GM12878 (cell line): ENCODE data around the gene REPS1. TPM values are rescaled to one million over a fixed set of nuclear protein-coding genes. Genes with fewer than 3 reads are reported as not detected.

ENCODE experiments used
- ATAC-seq: fragments of 200-7000 bp; cut with Tn5 transposase; 3 replicates; pipeline ENCODE4 v1.9.1; 2020; ENCODE audit warnings: mild to moderate bottlenecking, moderate library complexity
- BruUV-seq: library from RNA; stranded (reverse); fragments of 400-500 nt; replicated peaks from 2 replicates; lab custom pipeline; 2021; lab: Mats Ljungman, UMichigan
- CTCF ChIA-PET: fragments of 300-600 bp; sonication (Branson Sonifier 250); formaldehyde crosslinking; extraction: SDS; loops from one replicate; lab custom pipeline; 2021; ENCODE audit warnings: inconsistent platforms; lab: Yijun Ruan, JAX
- POLR2A ChIA-PET: fragments of 350-600 bp; formaldehyde crosslinking; extraction: SDS; loops from one replicate; lab custom pipeline; 2021; ENCODE audit warnings: inconsistent platforms; lab: Charles Lee
- RAD21 ChIA-PET: fragments of 300-600 bp; sonication (Branson Sonifier 250); formaldehyde crosslinking; loops from one replicate; lab custom pipeline; 2023; ENCODE audit warnings: antibody characterized with exemption; ENCODE audit not compliant: unreplicated experiment; lab: Charles Lee
- SMC1A ChIA-PET: fragments of 300-600 bp; sonication (Branson Sonifier 250); formaldehyde crosslinking; loops from one replicate; lab custom pipeline; 2023; ENCODE audit not compliant: unreplicated experiment, uncharacterized antibody; lab: Charles Lee
- DNase-seq: peaks from one replicate; pipeline ENCODE4 v3.0.0-alpha.2; 2011; ENCODE audit warnings: low read depth, low spot score
- FAIRE-seq: peaks from 3 replicates; lab custom pipeline; 2011; peaks lifted over from hg19 to GRCh38; lab: Jason Lieb, UNC
- H2AFZ ChIP-seq: 2 replicates; pipeline ENCODE4 v1.6.0; 2011; ENCODE audit warnings: low read depth, low read length, control low read depth; ENCODE audit not compliant: control insufficient read depth
- H3K27ac ChIP-seq: 2 replicates; pipeline ENCODE4 v1.5.1; 2011; ENCODE audit warnings: control low read depth; ENCODE audit not compliant: control insufficient read depth, insufficient read depth
- H3K27me3 ChIP-seq, 2 experiments: replicated peaks in 1 of 2; 2 replicates each; pipeline versions ENCODE4 v1.6.0 to v1.6.1; 2011; ENCODE audit warnings: low read length in 1 of 2; ENCODE audit not compliant: control insufficient read depth in 2 of 2, insufficient read depth in 2 of 2
- H3K36me3 ChIP-seq, 2 experiments: 2 replicates each; pipeline ENCODE4 v1.5.1; 2011; ENCODE audit warnings: low read length in 1 of 2; ENCODE audit not compliant: control insufficient read depth in 2 of 2, insufficient read depth in 2 of 2
- H3K4me1 ChIP-seq: 2 replicates; pipeline ENCODE4 v1.6.1; 2011; ENCODE audit warnings: mild to moderate bottlenecking, low read length, moderate library complexity, mixed read lengths; ENCODE audit not compliant: control insufficient read depth, insufficient read depth
- H3K4me2 ChIP-seq: 2 replicates; pipeline ENCODE4 v1.6.0; 2011; ENCODE audit warnings: control low read depth; ENCODE audit not compliant: control insufficient read depth, insufficient read depth
- H3K4me3 ChIP-seq: fragments of 200-600 bp; sonication (generic); 2 replicates; pipeline ENCODE4 v1.5.1; 2016
- H3K79me2 ChIP-seq: 2 replicates; pipeline ENCODE4 v1.6.0; 2011; ENCODE audit warnings: low read length; ENCODE audit not compliant: control insufficient read depth, insufficient read depth
- H3K9ac ChIP-seq: 2 replicates; pipeline ENCODE4 v1.8.0; 2011; ENCODE audit warnings: low read length, control low read depth, mixed read lengths; ENCODE audit not compliant: control insufficient read depth, insufficient read depth
- H3K9me3 ChIP-seq: replicated peaks from 3 replicates; pipeline ENCODE4 v1.5.1; 2011; ENCODE audit warnings: mild to moderate bottlenecking, low read length; ENCODE audit not compliant: control insufficient read depth, insufficient read depth
- H4K20me1 ChIP-seq: 2 replicates; pipeline ENCODE4 v1.6.0; 2011; ENCODE audit not compliant: control insufficient read depth, insufficient read depth
- BHLHE40 ChIP-seq, 2 experiments: fragments of 450-650 bp in 1 of 2; IDR thresholded peaks; 2 replicates each; pipeline ENCODE4 v1.6.1; 2011 to 2017; ENCODE audit warnings: low read depth in 2 of 2, borderline replicate concordance in 1 of 2, improper control_type of control experiment in 1 of 2, low read length in 1 of 2, mild to moderate bottlenecking in 1 of 2
- CEBPB ChIP-seq, 2 experiments: fragments of 150-350 bp in 1 of 2; IDR thresholded peaks; 2 replicates each; pipeline ENCODE4 v1.6.1; 2012 to 2014; ENCODE audit warnings: low read depth in 2 of 2, low read length in 2 of 2, borderline replicate concordance in 1 of 2, inconsistent platforms in 1 of 2
- DPF2 ChIP-seq: fragments of 450-650 bp; IDR thresholded peaks from 2 replicates; pipeline ENCODE4 v1.6.1; 2017; ENCODE audit warnings: mild to moderate bottlenecking
- FOXM1 ChIP-seq: IDR thresholded peaks from 2 replicates; pipeline ENCODE4 v1.6.1; 2012; ENCODE audit warnings: low read depth, mild to moderate bottlenecking, inconsistent platforms, low read length, moderate library complexity
- KAT2A ChIP-seq: conservative IDR thresholded peaks from 2 replicates; pipeline ENCODE4 v1.6.1; 2011; ENCODE audit warnings: low read depth, low read length; ENCODE audit not compliant: control insufficient read depth
- MTA2 ChIP-seq: fragments of 450-650 bp; IDR thresholded peaks from 2 replicates; pipeline ENCODE4 v1.6.1; 2016; ENCODE audit warnings: low read depth, mild to moderate bottlenecking, moderate library complexity
- NFXL1 ChIP-seq: fragments of 450-650 bp; IDR thresholded peaks from 2 replicates; pipeline ENCODE4 v1.6.1; 2017; ENCODE audit warnings: antibody characterized with exemption, mild to moderate bottlenecking, borderline replicate concordance
- NFYA ChIP-seq: IDR thresholded peaks from 2 replicates; pipeline ENCODE4 v1.6.1; 2011; ENCODE audit warnings: low read depth, mild to moderate bottlenecking, low read length, improper control_type of control experiment, borderline replicate concordance
- POLR2A ChIP-seq: IDR thresholded peaks from 2 replicates; pipeline ENCODE4 v1.6.1; 2011; ENCODE audit warnings: low read depth, mild to moderate bottlenecking, low read length
- SIX5 ChIP-seq: IDR thresholded peaks from 2 replicates; pipeline ENCODE4 v1.6.1; 2011; ENCODE audit warnings: mild to moderate bottlenecking, low read depth, low read length, moderate library complexity; ENCODE audit not compliant: severe bottlenecking
- TCF12 ChIP-seq: IDR thresholded peaks from 2 replicates; pipeline ENCODE4 v1.6.1; 2011; ENCODE audit warnings: low read depth, mild to moderate bottlenecking, low read length
- WGBS: methylation state at CpG from one replicate; pipeline ENCODE4 v1.1.6; 2016; ENCODE audit warnings: low lambda C conversion rate; ENCODE audit not compliant: insufficient replicate concordance, insufficient coverage; ENCODE audit errors: missing lambda C conversion rate; 5-methylcytosine and 5-hydroxymethylcytosine counted together
- in situ Hi-C: fragments of 300-500 bp; cut with MboI; formaldehyde crosslinking; loops from 9 replicates; pipeline ENCODE4 v1.14.3; 2018; ENCODE audit warnings: mixed read lengths
- intact Hi-C: fragments of 100-400 bp; cut with micrococcal nuclease; formaldehyde crosslinking; loops from one replicate; pipeline ENCODE4 v1.14.2; 2022; ENCODE audit not compliant: unreplicated experiment
- polyA plus RNA-seq, 11 experiments: library from polyadenylated mRNA; depleted of rRNA in 4 of 11; unstranded in 6 of 11; stranded (reverse) in 5 of 11; fragments of >200 nt; fragmentation: Nextera tagmentation in 4 of 11; fragmentation: Illumina TruSeq in 1 of 11; extraction: Ambion mirVana in 4 of 11; extraction: Trizol in 1 of 11; gene quantifications; 1 replicate in 1 of 11; 2 replicates in 10 of 11; pipeline versions ENCODE4 v1.2.1 to v1.2.3, GENCODE V29; 2011 to 2016; ENCODE audit warnings: inconsistent platforms in 2 of 11, missing spikeins in 2 of 11, low read depth in 1 of 11
- total RNA-seq, 4 experiments: library from RNA; depleted of rRNA in 3 of 4; stranded (reverse); fragments of >200 nt in 3 of 4; fragmentation: Illumina TruSeq in 1 of 4; extraction: Trizol in 1 of 4; gene quantifications; 2 replicates each; pipeline versions ENCODE4 v1.2.1 to v1.2.3, GENCODE V29; 2013 to 2021
- TF ChIP-seq, protein P1 (sequence below): fragments of 450-650 bp; IDR thresholded peaks from 2 replicates; pipeline ENCODE4 v1.6.1; 2017; ENCODE audit warnings: mild to moderate bottlenecking, moderate library complexity
- TF ChIP-seq, protein P2 (sequence below): fragments of 450-650 bp; formaldehyde crosslinking; IDR thresholded peaks from 2 replicates; pipeline ENCODE4 v1.5.0; 2022; ENCODE audit warnings: mild to moderate bottlenecking, missing genetic modification characterization
- TF ChIP-seq, protein P3 (sequence below): fragments of 150-350 bp; IDR thresholded peaks from 2 replicates; pipeline ENCODE4 v1.6.1; 2016; ENCODE audit warnings: low read depth, low read length

The REPS1 gene
- total and polyA plus RNA-seq, 10 of the 15 experiments (the other 5 are each of a cell fraction or from before 2014, with no cell fraction given), result 13.7 to 59.3 (median 31.7) TPM

DNA sequence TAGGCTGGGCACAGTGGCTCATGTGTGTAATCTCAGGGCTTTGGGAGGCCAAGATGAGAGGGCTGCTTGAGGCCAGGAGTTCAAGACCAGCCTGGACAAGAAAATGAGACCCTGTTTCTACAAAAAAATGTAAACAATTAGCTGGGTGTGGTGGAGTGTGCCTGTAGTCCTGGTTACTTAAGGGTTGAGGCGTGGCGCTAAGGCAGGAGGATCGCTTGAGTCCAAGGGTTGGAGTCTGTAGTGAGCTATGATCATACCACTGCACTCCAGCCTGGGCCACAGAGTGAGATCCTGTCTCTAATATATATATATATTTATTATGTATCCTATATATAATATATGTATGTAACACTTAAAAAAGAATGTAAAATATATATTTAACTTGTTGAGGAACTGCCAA is 32.6 kb upstream of the REPS1 start:
- ATAC-seq (no peak), DNase-seq (no peak), FAIRE-seq (no peak)
- Histone ChIP-seq H3K27ac (no peak overlapping the region), H3K27me3 (no peaks in the 10 kb centered on the region), H3K4me2 (no peak overlapping the region), H3K9me3 (no peaks in the 10 kb centered on the region), H3K9ac (no peak overlapping the region), H3K36me3 (no peaks in the 10 kb centered on the region), H4K20me1 (no peaks in the 10 kb centered on the region), H3K79me2 (no peaks in the 10 kb centered on the region), H3K4me3 (no peak overlapping the region), H2AFZ (no peak overlapping the region), H3K4me1 (no peaks in the 10 kb centered on the region)
- intact Hi-C loops (no loop called here), in situ Hi-C loops (no loop called here)
- SMC1A ChIA-PET, result no interaction called here
- POLR2A ChIA-PET, result interaction anchor here (0.6 kb wide), 1 partner anchor 451 kb away, joined by 3 read pairs; no protein-coding TSS in a partner anchor
- 91% methylated on average over 3 of the region's 3 CpGs for WGBS
- CTCF ChIA-PET, result interaction anchor here (1.2 to 1.3 kb wide), 3 partner anchors 32 to 329 kb away, joined by 3 read pairs; no protein-coding TSS in a partner anchor
- RAD21 ChIA-PET, result no interaction called here
- no TSS peak for BruUV-seq
- TF ChIP-seq POLR2A, result no peak
- TF ChIP-seq FOXM1, result no peak
- TF ChIP-seq, protein P1, sequence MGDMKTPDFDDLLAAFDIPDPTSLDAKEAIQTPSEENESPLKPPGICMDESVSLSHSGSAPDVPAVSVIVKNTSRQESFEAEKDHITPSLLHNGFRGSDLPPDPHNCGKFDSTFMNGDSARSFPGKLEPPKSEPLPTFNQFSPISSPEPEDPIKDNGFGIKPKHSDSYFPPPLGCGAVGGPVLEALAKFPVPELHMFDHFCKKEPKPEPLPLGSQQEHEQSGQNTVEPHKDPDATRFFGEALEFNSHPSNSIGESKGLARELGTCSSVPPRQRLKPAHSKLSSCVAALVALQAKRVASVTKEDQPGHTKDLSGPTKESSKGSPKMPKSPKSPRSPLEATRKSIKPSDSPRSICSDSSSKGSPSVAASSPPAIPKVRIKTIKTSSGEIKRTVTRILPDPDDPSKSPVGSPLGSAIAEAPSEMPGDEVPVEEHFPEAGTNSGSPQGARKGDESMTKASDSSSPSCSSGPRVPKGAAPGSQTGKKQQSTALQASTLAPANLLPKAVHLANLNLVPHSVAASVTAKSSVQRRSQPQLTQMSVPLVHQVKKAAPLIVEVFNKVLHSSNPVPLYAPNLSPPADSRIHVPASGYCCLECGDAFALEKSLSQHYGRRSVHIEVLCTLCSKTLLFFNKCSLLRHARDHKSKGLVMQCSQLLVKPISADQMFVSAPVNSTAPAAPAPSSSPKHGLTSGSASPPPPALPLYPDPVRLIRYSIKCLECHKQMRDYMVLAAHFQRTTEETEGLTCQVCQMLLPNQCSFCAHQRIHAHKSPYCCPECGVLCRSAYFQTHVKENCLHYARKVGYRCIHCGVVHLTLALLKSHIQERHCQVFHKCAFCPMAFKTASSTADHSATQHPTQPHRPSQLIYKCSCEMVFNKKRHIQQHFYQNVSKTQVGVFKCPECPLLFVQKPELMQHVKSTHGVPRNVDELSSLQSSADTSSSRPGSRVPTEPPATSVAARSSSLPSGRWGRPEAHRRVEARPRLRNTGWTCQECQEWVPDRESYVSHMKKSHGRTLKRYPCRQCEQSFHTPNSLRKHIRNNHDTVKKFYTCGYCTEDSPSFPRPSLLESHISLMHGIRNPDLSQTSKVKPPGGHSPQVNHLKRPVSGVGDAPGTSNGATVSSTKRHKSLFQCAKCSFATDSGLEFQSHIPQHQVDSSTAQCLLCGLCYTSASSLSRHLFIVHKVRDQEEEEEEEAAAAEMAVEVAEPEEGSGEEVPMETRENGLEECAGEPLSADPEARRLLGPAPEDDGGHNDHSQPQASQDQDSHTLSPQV, result no peak
- no peak for TF ChIP-seq KAT2A
- no peak for TF ChIP-seq DPF2
- no peak for TF ChIP-seq NFYA
- TF ChIP-seq, protein P2, sequence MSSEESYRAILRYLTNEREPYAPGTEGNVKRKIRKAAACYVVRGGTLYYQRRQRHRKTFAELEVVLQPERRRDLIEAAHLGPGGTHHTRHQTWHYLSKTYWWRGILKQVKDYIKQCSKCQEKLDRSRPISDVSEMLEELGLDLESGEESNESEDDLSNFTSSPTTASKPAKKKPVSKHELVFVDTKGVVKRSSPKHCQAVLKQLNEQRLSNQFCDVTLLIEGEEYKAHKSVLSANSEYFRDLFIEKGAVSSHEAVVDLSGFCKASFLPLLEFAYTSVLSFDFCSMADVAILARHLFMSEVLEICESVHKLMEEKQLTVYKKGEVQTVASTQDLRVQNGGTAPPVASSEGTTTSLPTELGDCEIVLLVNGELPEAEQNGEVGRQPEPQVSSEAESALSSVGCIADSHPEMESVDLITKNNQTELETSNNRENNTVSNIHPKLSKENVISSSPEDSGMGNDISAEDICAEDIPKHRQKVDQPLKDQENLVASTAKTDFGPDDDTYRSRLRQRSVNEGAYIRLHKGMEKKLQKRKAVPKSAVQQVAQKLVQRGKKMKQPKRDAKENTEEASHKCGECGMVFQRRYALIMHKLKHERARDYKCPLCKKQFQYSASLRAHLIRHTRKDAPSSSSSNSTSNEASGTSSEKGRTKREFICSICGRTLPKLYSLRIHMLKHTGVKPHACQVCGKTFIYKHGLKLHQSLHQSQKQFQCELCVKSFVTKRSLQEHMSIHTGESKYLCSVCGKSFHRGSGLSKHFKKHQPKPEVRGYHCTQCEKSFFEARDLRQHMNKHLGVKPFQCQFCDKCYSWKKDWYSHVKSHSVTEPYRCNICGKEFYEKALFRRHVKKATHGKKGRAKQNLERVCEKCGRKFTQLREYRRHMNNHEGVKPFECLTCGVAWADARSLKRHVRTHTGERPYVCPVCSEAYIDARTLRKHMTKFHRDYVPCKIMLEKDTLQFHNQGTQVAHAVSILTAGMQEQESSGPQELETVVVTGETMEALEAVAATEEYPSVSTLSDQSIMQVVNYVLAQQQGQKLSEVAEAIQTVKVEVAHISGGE (CRISPR knock-in tag), result no peak
- TF ChIP-seq, protein P3, sequence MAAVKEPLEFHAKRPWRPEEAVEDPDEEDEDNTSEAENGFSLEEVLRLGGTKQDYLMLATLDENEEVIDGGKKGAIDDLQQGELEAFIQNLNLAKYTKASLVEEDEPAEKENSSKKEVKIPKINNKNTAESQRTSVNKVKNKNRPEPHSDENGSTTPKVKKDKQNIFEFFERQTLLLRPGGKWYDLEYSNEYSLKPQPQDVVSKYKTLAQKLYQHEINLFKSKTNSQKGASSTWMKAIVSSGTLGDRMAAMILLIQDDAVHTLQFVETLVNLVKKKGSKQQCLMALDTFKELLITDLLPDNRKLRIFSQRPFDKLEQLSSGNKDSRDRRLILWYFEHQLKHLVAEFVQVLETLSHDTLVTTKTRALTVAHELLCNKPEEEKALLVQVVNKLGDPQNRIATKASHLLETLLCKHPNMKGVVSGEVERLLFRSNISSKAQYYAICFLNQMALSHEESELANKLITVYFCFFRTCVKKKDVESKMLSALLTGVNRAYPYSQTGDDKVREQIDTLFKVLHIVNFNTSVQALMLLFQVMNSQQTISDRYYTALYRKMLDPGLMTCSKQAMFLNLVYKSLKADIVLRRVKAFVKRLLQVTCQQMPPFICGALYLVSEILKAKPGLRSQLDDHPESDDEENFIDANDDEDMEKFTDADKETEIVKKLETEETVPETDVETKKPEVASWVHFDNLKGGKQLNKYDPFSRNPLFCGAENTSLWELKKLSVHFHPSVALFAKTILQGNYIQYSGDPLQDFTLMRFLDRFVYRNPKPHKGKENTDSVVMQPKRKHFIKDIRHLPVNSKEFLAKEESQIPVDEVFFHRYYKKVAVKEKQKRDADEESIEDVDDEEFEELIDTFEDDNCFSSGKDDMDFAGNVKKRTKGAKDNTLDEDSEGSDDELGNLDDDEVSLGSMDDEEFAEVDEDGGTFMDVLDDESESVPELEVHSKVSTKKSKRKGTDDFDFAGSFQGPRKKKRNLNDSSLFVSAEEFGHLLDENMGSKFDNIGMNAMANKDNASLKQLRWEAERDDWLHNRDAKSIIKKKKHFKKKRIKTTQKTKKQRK, result no peak
- TF ChIP-seq BHLHE40 (IDR thresholded peaks at IDR 0.05; ENCODE audit: borderline replicate concordance in 1 of 2, low read depth in 2 of 2, low read length in 1 of 2), result no peak
- TF ChIP-seq SIX5, result no peak
- TF ChIP-seq MTA2, result no peak
- no peak for TF ChIP-seq NFXL1
- TF ChIP-seq CEBPB (IDR thresholded peaks at IDR 0.05; ENCODE audit: borderline replicate concordance in 1 of 2, low read depth in 2 of 2, low read length in 2 of 2), result no peak
- no peak for TF ChIP-seq TCF12
